Thoracic aorta (tissue), 2 donors: ENCODE results near the gene THAP10. TPM values are rescaled to one million over a fixed set of nuclear protein-coding genes. Genes with fewer than 3 reads are reported as not detected.

Experiments used
- ATAC-seq: fragments of 150-250 bp; one replicate; pipeline ENCODE4 v1.8.0; 2017; ENCODE audit warnings: low read depth; ENCODE audit not compliant: insufficient number of reproducible peaks, low FRiP score
- DNase-seq: peaks from one replicate; pipeline ENCODE4 v3.0.0-alpha.2; 2020; ENCODE audit warnings: low spot score
- H3K27ac ChIP-seq, 2 donors: fragments of 200-600 bp; sonication (generic); 1 replicate in 1 of 2; 2 replicates in 1 of 2; pipeline ENCODE4 v1.5.1; 2016; ENCODE audit warnings: mild to moderate bottlenecking in 2 of 2, moderate library complexity in 2 of 2
- H3K27me3 ChIP-seq: fragments of 200-600 bp; sonication (generic); replicated peaks from 2 replicates; pipeline ENCODE4 v1.6.0; 2016; ENCODE audit warnings: mild to moderate bottlenecking; ENCODE audit not compliant: insufficient read depth
- H3K36me3 ChIP-seq: fragments of 200-600 bp; sonication (generic); one replicate; pipeline ENCODE4 v1.5.1; 2016
- H3K4me1 ChIP-seq, 2 donors: fragments of 200-600 bp; sonication (generic); 1 replicate in 1 of 2; 2 replicates in 1 of 2; pipeline versions ENCODE4 v1.5.1 to v1.6.0; 2016; ENCODE audit warnings: low read depth in 2 of 2, mild to moderate bottlenecking in 1 of 2; ENCODE audit not compliant: control insufficient read depth in 1 of 2
- H3K4me3 ChIP-seq: fragments of 200-600 bp; sonication (generic); 2 replicates; pipeline ENCODE4 v1.5.1; 2016; ENCODE audit warnings: mild to moderate bottlenecking
- H3K9me3 ChIP-seq: fragments of 200-600 bp; sonication (generic); 2 replicates; pipeline ENCODE4 v1.5.1; 2016
- CTCF ChIP-seq: fragments of 200-600 bp; sonication (generic); IDR thresholded peaks from one replicate; pipeline ENCODE4 v1.5.1; 2019; ENCODE audit warnings: antibody characterized with exemption
- total RNA-seq, 2 donors: library from RNA; depleted of rRNA; stranded (reverse); fragments of >200 nt; gene quantifications; one replicate each; pipeline versions ENCODE4 v1.1.0 to v1.2.3, GENCODE V29; 2016

THAP10 gene
- 1 to 10 TPM in 1 of 2 donors, under 1 TPM in 1; 0.81 to 1.4 TPM for total RNA-seq

- Histone ChIP-seq H3K9me3 (no peaks in the 10 kb centered on the region), H3K4me1 (peaks cover 3 to 9% of the 10 kb centered on the region in 2 donors), H3K27ac (peak within 1 kb of the TSS; percentile 70 to 73), H3K27me3 (no peaks in the 10 kb centered on the region), H3K36me3 (no peaks in the 10 kb centered on the region), H3K4me3 (peak within 1 kb of the TSS; percentile 83)
- DNase-seq (peak; percentile 68), ATAC-seq (peak; percentile 82)
- TF ChIP-seq CTCF: no peak
These were observed at the start of gene THAP10, which contains the start of gene LRRC49 for GRCh38 chr15:70892002-70892911. Gene THAP10, minus strand, starts transcription at chr15:70892433. Its CDS starts 161 bp downstream, at chr15:70892272. Gene LRRC49, plus strand, starts transcription at chr15:70892826. Its CDS starts 69 bp downstream, at chr15:70892895.

- no peak for DNase-seq
- Histone ChIP-seq H3K36me3 (no peaks in the 10 kb centered on the region), H3K9me3 (no peaks in the 10 kb centered on the region), H3K27ac (no peak overlapping the region), H3K27me3 (no peaks in the 10 kb centered on the region), H3K4me1 (no peaks in the 10 kb centered on the region), H3K4me3 (no peak overlapping the region)
- no peak for ATAC-seq
- TF ChIP-seq CTCF: no peak
These were observed 44.1 kb upstream of the THAP10 start for GRCh38 chr15:70936326-70936725.

- ATAC-seq (no peak), DNase-seq (no peak)
- Histone ChIP-seq H3K27me3 (no peaks in the 10 kb centered on the region), H3K9me3 (no peaks in the 10 kb centered on the region), H3K4me3 (no peak overlapping the region), H3K36me3 (no peaks in the 10 kb centered on the region), H3K27ac (no peak overlapping the region), H3K4me1 (no peaks in the 10 kb centered on the region)
- TF ChIP-seq CTCF: no peak
These were observed 43.4 kb upstream of the THAP10 start for GRCh38 chr15:70935631-70936030.

GRCh38 chr15:70933411-70933810 is 41.2 kb upstream of the THAP10 start:
- Histone ChIP-seq H3K9me3 (no peaks in the 10 kb centered on the region), H3K4me3 (no peak overlapping the region), H3K27me3 (no peaks in the 10 kb centered on the region), H3K4me1 (no peaks in the 10 kb centered on the region), H3K36me3 (peaks cover 5% of the 10 kb centered on the region), H3K27ac (no peak overlapping the region)
- TF ChIP-seq CTCF: no peak
- DNase-seq (no peak), ATAC-seq (no peak)

- no peak overlapping the region for H3K4me3 ChIP-seq
These were observed 40.2 kb upstream of the THAP10 start for GRCh38 chr15:70932397-70932796.

More at GRCh38 chr15:70932397-70932796, 40.2 kb upstream of the THAP10 start:
- no peak for TF ChIP-seq CTCF
- DNase-seq (no peak), ATAC-seq (no peak)
- H3K36me3 ChIP-seq: peaks cover 5% of the 10 kb centered on the region
- H3K27me3 ChIP-seq: no peaks in the 10 kb centered on the region
- H3K27ac ChIP-seq: no peak overlapping the region
- no peaks in the 10 kb centered on the region for H3K9me3 ChIP-seq
- H3K4me1 ChIP-seq: no peaks in the 10 kb centered on the region
